Skeletal muscle cell (primary cell): Measurements from ENCODE around the gene HIBADH.
A peak's percentile ranks its signal among the peaks of the same experiment; 100 is the strongest.
"Not testable (repeated sequence)": the region's sequence is repeated elsewhere in the genome, so short reads cannot be mapped to it uniquely, and the experiment has no call there.

Source experiments
- DNase-seq: peaks from one replicate; pipeline ENCODE4 v3.0.0-alpha.2; 2010; ENCODE audit warnings: low read depth
- H3K4me3 ChIP-seq: 2 replicates; pipeline ENCODE4 v1.5.1; 2011; ENCODE audit warnings: low read depth, mild to moderate bottlenecking, control low read depth, low read length, moderate library complexity

Gene HIBADH

DNA sequence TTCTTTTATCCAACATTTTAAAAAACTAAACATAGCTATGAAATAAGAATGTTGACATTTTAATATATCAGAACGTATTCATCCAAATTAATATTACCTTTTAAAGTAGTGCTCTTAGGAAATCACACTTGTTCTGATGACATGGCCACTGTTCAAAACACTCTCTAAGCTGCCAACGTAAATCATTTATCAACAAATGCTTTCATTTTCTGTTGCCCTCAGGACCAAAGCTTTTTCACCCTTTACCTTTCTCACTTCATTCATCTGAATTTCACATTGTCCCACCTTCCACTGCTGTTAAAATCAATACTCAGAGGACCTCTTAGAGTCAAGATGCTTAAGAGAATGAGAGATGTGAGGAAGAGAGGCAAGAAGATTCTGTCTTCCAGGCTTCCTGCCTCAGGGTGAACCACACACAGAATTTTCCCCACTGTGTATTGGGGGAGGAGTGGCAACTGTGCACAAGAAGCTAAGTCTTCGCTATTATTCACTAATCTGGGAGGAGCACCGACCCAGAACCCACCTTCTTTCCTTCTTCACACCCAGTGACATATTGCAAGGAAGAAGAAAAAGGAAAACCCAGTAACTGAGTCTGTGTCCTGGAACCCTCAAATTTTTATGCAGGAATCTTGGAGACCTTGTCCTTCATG is 21.0 kb downstream of the HIBADH start:
- H3K4me3 ChIP-seq: no peak overlapping the region
- DNase-seq: no peak

DNA sequence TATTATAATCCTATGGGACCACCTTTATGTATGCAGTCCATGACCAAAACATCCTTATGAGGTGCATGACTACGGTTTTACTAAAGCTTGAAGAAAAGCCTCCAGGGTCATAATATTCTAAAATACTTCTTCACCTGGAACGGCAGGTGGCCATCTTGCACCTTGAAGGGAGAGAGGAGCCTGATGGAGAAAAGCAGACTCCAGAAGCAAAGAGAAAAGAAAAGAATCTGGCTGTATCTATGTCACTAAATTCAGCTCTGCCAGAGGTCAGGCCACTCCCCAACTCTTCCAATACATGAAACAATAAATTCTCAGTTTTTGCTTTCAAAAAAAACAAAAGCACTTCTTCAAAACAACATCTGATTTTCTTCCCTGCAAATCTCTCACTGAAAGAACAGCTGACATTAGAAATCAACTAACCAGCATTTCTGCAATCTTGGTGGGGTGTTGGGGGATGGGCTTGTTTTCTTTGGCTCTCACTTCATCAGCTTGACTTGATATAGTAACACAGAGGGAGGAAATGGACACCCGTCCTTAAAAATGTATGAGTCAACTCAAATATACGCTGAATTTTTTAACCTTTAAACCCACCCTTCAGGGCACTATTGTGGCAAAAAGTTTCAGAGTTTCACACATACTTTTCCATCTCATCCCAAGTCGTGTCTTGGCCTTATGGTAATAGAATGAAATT is 21.7 kb downstream of the HIBADH start:
- H3K4me3 ChIP-seq: no peak overlapping the region
- DNase-seq: peak; percentile 75

DNA sequence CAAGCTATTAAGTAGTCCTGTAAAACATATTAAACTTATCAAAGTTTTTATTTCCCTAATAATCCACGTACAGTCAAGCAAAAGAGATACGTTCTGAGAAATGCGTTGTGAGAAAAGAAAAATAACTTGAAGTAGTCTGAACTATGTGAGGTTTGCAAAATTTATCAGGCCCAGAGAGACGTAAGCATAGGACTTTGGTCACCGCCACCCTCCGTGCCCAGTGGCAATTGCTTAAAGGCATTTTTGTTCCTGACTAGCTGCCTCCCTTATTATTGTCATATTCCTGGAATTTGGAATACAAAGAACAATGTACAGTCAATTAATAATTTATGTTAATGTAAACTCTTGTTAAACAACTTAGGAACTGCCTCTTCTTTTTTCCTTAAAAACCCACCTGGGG is 22.8 kb downstream of the HIBADH start:
- no peak for DNase-seq
- no peak overlapping the region for H3K4me3 ChIP-seq

DNA sequence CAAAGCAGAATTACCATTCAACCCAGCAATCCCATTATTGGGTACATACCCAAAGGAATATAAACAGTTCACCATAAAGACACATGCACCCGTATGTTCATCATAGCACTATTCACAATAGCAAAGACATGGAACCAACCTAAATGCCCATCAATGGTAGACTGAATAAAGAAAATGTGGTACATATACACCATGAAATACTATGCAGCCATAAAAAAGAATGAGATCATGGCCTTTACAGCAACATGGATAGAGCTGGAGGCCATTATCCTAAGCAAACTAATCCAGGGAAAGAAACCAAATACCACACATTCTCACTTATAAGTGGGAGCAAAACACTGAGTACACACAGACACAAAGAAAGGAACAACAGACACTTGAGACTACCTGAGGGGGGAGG is 23.6 kb downstream of the HIBADH start:
- H3K4me3 ChIP-seq, DNase-seq: not testable (repeated sequence)

DNA sequence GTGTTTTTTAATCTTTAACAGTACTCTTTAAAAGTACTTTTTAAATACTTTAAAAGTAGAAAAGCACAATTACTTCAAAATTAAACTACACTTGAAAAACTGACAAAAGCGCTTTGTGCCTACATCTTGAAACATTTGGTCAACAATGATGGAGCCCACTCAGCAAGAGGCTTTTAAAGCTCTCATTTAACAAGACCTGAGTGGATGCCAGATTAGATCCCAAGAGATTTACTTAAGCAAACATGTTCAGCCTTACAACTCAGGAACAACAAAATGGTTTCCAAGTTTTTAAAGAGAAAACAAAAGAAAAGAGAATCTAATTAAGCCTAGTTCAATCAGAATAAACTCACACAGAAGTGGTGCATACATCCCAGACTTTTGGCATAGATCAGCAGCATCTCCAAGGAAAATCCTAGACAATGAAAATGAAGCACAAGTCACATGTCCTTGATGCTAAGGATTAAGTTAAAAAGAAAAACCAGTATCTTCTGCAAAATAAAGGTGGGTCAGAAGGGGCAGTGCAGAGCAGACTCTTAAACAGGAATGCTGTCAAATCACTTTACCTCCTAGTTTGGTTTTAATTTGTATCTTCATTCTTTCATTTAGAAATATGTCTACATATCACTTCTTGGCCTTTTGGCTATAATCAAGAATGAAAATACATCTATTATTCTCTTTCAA is 26.2 kb downstream of the HIBADH start:
- DNase-seq: peak; percentile 68

DNA sequence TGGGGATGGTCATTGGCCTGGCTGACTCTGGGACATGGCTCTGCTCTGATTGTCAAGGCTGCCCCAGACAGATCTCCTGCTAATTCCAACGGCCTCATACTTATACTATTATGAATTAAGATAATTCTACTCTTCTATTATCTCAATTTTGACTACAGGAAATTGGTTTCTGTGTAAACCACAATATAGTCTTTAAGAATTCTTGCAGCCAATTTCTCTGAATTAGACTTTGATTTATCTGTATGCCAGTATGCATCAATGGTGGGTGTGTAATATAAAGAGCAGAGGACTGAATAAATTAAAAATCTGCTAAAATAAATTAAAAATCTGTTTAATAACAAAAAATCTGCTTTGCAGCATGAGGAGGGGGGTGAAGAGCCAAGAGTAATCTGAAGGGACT is 27.0 kb downstream of the HIBADH start:
- H3K4me3 ChIP-seq: no peak overlapping the region
- no peak for DNase-seq

More for the DNA sequence above, 26.2 kb downstream of the HIBADH start:
- no peak overlapping the region for H3K4me3 ChIP-seq

DNA sequence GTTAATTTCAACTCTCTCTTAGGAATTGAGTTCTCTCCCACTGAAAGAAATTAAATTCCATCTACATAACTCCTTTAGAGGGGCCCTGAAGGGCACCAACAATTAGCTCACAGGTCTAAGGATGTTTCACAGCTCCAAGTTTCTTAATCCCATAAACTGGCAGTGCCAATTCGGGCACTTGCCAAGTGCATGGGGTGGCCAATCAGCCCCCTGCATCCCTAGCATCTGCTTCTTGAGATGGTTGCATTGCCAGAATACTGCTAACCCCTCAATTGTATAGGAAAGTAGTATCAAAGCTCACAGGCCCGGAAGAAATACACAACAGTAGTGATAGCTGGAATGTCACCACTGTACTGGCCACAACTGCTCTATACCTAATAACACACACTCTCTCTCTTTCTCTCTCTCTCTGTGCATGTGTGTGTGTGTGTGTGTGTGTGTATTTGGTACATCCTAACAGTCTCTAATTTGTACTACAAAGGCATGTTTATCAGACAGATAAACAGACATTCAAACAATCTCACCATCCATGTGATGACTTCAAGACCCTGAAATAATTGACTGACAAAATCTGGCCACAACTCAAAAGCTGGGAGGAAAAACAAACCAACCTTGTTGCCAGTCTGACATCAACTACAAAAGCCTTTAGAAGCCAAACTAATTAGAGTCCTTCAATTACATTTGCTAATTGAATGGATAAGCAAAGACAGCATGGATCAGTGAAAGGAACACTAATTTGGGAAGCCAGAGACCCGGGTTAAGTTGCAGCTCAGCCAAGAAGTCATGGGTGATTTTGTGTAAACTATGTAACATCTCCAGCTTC is 27.8 kb downstream of the HIBADH start:
- no peak for DNase-seq
- H3K4me3 ChIP-seq: no peak overlapping the region

DNA sequence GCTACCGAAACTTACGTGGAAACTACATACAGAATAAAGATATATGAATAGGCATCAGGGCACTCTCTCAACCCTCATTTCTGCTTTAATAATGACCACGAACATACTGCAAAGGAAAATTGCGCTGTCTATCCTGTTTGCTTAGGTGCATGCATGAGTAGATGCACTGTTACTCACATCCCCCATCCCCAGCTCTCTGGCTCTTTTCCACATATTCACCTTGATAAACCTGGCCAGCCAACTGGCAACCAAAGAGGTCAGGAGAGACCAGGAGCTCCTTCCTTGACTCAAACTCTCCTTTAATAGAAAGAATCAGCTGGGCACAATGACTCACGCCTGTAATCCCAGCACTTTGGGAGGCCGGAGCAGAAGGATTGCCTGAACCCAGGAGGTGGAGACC is 29.6 kb downstream of the HIBADH start:
- no peak for DNase-seq
- no peak overlapping the region for H3K4me3 ChIP-seq

DNA sequence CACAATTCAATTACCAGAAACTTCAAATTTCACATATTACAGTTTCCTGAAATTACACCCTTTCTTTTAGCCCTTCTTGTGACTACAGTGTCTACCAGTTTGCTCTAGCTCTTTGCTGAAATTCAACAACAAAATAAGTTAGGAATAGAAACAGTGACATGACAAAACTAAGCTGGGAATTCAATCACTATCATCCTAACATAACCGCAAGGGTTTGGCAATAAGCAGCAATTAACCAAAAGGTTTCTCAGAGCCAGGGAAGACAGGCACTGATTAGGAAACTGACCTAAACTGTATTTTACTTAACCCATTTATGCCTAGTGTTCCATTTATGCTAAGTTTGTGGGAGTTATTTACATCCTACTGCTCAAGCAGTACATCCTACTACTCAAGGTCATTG is 31.3 kb downstream of the HIBADH start:
- no peak overlapping the region for H3K4me3 ChIP-seq
- no peak for DNase-seq

DNA sequence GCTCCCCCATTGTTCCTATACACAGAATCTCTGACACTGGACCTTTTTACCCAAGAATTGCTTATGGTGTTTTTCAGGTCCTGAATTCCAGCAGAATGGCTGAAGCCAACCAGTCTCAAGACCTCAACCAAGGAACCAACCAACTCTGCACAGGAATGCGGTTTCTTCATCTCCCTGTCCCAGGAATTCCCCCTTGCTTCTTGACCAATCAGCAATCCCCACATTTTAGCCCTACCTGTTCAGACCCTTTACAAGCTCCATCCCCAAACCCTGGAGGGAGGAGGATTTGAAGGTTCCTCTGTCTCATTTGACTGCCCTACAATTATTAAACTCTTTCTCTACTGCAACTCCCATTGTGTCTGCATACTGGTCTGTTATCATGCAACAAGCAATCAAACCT is 35.5 kb downstream of the HIBADH start:
- DNase-seq: no peak
- H3K4me3 ChIP-seq: no peak overlapping the region

DNA sequence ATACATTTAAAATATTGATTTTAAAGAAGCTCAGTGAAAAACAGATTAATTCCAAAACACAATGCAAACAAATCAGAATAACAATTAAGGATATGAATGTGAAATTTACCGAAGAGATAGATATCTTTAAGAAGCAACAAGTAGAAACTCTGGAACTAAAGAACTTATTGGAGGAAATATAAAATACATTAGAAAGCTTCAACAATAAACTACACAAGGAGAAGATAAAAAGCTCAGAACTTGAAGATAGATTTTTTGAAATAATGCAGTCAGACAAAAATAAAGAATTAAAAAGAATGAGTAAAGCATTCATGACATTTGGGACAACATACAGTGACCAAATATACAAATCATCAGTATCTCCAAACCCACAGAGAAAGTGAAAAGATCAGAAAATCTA is 43.2 kb downstream of the HIBADH start:
- H3K4me3 ChIP-seq: no peak overlapping the region
- no peak for DNase-seq

DNA sequence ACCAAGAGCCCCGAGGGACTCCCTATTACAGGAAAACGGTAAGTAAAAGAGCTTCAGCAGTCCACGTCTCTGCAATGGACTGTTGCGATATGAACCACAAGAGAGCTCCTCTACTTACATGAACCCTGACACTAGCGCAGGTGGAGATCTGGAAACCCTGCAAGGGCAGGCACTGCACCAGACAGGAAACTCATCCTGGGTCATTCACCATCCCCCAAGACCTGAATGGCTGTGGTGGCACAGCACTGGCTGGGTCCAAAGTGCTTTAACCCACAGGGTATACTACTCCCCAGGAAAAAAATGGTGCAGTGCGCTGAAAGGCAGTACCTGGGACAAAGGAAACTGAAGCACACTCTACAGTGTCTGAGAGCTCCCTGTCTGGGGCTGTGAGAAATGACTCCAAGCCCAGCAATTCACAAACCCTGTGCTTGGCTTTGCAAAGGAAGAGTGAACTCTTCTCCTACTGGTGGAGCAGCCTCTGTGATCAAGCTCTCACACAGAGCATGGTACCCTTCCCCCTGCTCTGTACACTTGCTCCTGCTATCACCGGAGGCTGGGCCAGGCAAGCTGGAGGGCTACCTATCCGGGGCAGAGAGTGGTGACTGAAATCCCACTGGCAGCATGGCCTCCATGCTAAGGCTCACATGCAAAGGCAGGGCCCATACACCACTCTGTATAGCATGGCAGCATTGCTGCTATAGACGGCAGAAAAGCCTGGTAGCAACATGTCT is 44.9 kb downstream of the HIBADH start:
- H3K4me3 ChIP-seq: no peak overlapping the region
- no peak for DNase-seq

DNA sequence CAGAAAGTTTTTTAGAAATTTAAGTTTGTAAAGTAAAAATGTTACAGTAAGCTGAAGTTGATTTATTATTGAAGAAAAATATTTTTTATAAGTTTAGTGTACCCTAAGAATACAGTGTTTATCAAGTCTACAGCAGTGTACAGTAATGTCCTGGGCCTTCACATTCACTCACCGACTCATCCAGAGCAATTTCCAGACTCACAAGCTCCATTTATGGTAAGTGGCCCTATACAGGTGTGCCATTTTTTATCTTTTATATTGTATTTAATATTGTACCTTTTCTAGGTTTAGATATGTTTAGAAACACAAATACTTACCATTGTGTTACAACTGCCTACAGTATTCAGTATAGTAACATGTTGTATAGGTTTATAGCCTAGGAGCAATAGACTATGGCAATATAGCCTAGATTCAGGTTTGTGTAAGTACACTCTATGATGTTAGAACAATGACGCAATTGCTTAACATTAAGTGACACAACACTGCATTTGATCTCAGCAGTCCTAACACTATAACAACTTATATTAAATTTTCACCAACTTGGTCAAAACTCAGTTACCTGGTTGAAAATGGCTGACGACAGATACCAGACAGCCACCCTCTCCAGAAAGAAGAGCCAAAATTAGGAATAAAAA is 45.7 kb downstream of the HIBADH start:
- DNase-seq: no peak
- no peak overlapping the region for H3K4me3 ChIP-seq

DNA sequence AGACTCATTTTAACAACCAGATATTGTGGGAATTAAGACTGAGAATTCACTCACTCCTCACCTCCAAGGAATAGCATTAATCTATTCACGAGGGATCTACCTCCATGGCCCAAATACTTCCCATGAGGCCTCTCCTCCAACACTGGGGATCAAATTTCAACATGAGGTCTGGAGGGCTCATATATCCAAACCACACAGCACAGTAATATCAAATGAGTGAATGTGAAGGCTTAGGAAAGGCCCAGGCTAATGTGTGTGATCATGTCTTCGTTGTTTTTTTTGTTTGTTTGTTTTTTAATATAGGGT is 46.5 kb downstream of the HIBADH start:
- DNase-seq: no peak
- H3K4me3 ChIP-seq: no peak overlapping the region

DNA sequence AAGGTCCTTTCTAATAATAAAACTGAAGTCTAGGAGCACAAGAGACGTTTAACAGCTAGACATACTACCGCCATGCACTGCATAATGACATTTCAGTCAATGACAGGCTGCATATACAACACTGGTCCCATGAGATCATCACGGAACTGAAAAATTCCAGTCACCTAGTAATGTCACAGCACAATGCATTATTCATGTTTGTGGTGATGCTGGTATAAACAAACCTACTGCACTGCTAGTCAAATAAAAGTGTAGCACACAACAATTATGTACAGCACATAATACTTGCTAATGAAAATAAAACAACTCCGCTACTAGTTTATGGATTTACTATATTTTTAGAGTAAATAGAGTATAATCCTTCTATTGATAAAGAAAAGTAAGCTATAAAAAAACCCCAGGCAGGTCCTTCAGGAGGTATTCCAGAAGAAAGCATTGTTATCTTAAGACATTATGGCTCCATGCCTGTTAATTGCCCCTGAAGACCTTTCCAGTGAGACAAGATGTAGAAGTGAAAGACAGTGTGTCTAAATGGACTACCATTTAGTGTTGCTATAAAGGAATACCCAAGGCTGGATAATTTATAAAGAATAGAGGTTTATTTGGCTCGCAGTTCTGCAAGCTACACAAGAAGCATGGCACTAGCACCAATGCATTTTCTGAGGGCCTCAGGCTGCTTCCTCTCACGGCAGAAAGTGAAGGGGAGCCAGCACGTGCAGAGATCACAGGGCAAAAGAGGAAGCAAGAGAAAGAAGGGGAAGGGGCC is 47.1 kb downstream of the HIBADH start:
- no peak for DNase-seq
- no peak overlapping the region for H3K4me3 ChIP-seq

DNA sequence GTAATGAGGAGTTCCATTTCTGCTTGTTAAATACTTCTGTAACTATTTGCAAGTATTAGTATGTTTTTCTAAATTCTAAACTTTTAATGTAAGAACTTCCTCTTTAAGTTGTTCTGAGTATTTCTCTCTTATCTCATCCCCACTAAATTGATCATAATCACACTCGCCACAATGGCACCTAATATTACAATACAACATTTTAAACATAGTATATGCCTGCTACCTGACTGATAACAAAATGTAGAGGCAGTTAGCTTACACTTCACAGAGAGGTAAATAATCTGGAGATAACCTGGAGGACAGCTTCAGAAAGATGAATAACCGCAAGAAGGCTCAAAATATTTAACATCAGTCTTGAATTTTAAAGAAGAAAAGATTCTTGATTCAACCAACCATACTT is 48.6 kb downstream of the HIBADH start:
- H3K4me3 ChIP-seq: no peak overlapping the region
- DNase-seq: no peak

DNA sequence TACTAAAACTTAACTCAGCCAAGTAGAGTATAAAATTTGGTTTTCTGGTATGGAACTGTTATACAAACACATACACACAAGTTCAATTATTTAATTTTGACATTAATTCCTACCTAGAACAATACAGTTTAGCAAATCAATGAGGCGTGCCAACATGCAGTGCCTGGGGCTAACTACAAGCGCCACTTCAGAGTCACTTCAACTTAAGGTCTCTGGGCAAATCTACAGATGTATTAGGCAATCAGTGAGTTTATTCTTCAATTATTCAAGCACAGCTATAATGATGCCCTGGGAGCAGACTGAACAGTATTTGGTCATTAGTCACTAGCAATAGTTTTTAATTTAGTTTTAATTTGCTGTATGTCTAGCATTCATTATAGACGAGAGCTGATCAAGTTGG is 51.6 kb downstream of the HIBADH start:
- H3K4me3 ChIP-seq: no peak overlapping the region
- DNase-seq: no peak

DNA sequence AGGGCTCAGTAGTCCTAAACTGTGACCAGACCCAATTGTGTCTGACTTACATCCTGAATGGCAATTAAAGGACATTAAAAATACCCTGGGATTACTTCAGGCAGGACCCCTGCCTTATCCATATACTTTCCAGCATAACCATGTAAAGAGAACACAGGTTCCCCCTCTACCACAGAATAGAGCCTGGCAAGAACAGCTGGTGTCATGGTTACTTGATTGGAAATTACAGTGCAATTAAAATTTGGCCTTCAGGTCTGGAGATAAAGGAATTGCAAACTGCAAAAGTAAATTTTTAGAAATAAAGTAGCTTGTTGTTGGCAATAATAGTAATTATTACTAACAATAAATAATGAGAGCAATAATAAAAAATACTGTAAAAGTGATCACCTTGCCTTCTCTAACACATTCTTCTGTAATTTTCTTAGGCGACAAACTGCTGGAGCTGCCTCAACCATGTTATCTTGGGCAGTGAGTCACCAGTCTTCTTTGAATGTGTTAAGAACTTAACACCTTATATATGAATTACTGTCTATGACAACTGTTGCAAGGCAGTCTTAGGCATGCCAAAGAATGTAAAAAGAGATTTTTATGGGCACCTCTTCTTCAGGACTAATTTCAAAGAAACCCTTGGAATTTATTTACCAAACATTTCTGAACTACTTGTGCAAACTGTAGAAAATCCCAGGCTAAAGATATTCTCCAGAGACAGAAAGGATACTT is 53.7 kb downstream of the HIBADH start:
- H3K4me3 ChIP-seq: no peak overlapping the region
- no peak for DNase-seq
